Duodenal mucosa (tissue), 2 donors: ENCODE data around the gene PIP5K1B.

ENCODE experiments used
- H3K27ac ChIP-seq: one replicate; pipeline ENCODE4 v1.7.0; 2013; ENCODE audit warnings: low read depth, low read length
- H3K27me3 ChIP-seq, 2 donors: one replicate each; pipeline ENCODE4 v1.7.0; 2013; ENCODE audit warnings: low read length in 2 of 2, control low read depth in 1 of 2; ENCODE audit not compliant: insufficient read depth in 2 of 2, control insufficient read depth in 1 of 2
- H3K36me3 ChIP-seq, 2 donors: one replicate each; pipeline ENCODE4 v1.7.0; 2013; ENCODE audit warnings: low read length in 2 of 2, control low read depth in 1 of 2; ENCODE audit not compliant: insufficient read depth in 2 of 2, control insufficient read depth in 1 of 2
- H3K4me1 ChIP-seq, 2 donors: one replicate each; pipeline ENCODE4 v1.7.0; 2013; ENCODE audit warnings: low read length in 2 of 2, control low read depth in 1 of 2; ENCODE audit not compliant: insufficient read depth in 2 of 2, control insufficient read depth in 1 of 2
- H3K4me3 ChIP-seq, 2 donors: one replicate each; pipeline ENCODE4 v1.7.0; 2013; ENCODE audit warnings: low read length in 2 of 2, low read depth in 1 of 2
- H3K9ac ChIP-seq, 2 donors: one replicate each; pipeline ENCODE4 v1.7.0; 2013; ENCODE audit warnings: low read length in 2 of 2, low read depth in 1 of 2
- H3K9me3 ChIP-seq, 2 donors: one replicate each; pipeline ENCODE4 v1.7.0; 2013; ENCODE audit warnings: low read length in 2 of 2, control low read depth in 1 of 2; ENCODE audit not compliant: control insufficient read depth in 1 of 2

Gene PIP5K1B

DNA sequence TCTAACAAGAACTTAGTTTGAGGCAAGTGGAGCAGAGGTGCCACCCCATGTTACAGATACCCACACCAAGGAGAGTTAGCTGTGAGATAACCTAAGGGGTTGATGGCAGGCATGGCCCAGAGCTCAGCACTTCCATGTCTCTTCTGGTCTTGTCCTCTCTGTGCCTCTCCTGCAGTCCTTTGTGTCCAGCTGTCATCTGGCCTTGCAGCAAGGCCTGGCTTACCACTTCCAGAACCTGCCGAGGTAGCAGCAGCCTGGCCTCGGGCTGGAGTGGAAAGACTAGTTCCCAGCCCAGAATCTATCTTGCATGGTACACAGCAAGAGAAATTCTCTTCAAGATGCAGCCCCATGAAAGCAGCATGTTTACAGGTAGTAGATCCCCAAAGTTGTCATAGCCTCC is 41.5 kb downstream of the PIP5K1B start:
- Histone ChIP-seq H3K9ac (peak overlapping the region in 1 of 2 donors; percentile 4), H3K27me3 (no peaks in the 10 kb centered on the region), H3K4me3 (peak overlapping the region in 1 of 2 donors; percentile 17), H3K9me3 (no peaks in the 10 kb centered on the region), H3K4me1 (peaks cover 24 to 56% of the 10 kb centered on the region in 2 donors), H3K36me3 (peaks cover 0 to 15% of the 10 kb centered on the region in 2 donors), H3K27ac (peak overlapping the region; percentile 46)

DNA sequence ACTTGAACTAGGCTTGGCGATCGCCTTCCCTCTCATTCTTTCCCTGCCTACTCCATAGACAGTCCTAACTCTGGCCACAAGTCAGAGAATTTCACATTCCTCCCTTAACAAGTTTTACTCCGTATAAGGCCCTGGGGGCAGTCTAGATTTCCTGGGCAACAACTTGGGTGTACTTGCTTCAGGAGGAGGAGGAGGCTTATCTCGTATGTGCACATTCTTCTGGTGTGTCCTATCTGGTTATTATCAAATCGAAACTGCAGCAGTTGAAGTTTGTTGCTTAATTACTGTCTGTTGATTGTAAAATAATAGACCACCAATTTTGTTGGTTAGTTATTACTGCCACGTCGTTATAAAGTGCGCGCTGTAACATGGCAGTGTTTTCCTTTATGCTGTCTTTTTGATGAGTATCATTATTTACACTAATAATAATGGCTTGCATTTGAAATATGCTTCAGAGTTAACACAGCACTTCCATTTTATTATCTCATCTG is 42.0 kb downstream of the PIP5K1B start:
- Histone ChIP-seq H3K27me3 (no peaks in the 10 kb centered on the region), H3K9ac (peak overlapping the region in 1 of 2 donors; percentile 4), H3K9me3 (no peaks in the 10 kb centered on the region), H3K36me3 (peaks cover 0 to 15% of the 10 kb centered on the region in 2 donors), H3K27ac (peak overlapping the region; percentile 46), H3K4me3 (peak overlapping the region in 1 of 2 donors; percentile 17), H3K4me1 (peaks cover 22 to 50% of the 10 kb centered on the region in 2 donors)

DNA sequence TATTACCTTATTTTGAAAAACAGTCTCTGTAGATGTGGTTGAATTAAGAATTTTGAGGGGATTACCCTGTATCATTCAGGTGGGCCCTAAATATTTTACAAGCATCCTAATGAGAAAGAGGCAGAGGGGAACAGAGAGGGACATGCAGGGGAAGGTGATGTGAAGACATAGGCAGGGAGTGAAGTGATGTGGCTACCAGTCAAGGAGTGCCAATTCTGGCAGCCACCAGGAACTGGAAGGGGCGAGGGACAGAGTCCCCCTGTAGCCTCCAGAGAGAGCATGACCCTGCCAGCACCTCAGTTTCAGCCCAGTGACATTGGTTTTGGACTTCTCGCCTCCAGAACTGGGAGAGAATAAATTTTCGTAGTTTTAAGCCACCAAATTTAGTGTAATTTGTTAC is 44.1 kb downstream of the PIP5K1B start:
- Histone ChIP-seq H3K4me1 (peaks cover 22 to 46% of the 10 kb centered on the region in 2 donors), H3K36me3 (peaks cover 0 to 9% of the 10 kb centered on the region in 2 donors), H3K27me3 (no peaks in the 10 kb centered on the region), H3K9ac (no peak overlapping the region), H3K27ac (no peak overlapping the region), H3K4me3 (no peak overlapping the region), H3K9me3 (no peaks in the 10 kb centered on the region)

DNA sequence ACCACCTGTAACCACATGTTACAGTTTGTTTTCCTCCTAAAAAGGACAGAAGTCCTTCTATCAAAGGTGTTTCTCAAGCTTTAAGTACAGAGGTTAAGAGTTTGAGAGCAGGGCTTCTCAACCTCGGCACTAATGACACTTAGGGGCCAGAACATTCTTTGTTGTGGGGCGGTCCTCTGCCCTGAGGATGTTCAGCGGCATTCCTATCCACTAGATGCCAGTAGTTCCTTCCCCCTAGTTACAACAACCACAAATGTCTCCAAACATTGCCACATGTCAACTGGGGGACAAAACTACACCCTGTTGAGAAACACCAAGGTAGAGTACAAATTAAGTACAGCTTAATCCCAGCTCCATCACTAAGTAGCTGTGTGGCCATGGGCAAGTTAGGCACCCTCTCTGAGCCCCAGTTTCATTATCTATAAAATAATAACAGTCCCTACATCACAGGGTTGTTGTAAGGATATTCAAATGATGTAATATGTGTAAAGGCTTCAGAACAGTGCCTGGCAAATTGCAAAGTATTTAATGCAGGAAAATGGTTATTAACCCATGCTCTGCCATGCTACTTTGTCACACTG is 44.6 kb downstream of the PIP5K1B start:
- no peak overlapping the region for H3K9ac ChIP-seq
- H3K4me1 ChIP-seq: peaks cover 22 to 48% of the 10 kb centered on the region in 2 donors
- H3K36me3 ChIP-seq: peaks cover 0 to 8% of the 10 kb centered on the region in 2 donors
- no peaks in the 10 kb centered on the region for H3K9me3 ChIP-seq
- H3K4me3 ChIP-seq: no peak overlapping the region
- H3K27me3 ChIP-seq: no peaks in the 10 kb centered on the region
- H3K27ac ChIP-seq: no peak overlapping the region

DNA sequence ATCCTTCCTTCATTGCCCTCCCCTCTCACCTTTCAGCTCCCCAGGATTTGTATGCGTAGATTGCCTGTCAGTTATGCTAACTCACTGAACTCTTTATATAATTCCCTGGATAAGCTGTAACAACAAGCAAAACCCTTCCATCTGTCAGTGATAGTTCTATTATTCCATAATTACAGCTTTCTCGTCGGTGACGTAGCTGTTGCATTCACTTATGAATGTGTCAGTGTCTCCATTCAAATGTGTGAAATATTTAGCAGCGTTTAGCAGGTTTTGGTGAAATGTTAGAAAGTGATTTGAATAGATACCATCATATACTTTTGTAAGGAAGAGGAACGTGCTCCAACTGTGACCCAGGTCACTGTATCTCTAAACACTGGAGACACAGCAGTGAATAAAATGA is 45.2 kb downstream of the PIP5K1B start:
- Histone ChIP-seq H3K4me1 (peaks cover 22 to 48% of the 10 kb centered on the region in 2 donors), H3K36me3 (peaks cover 0 to 2% of the 10 kb centered on the region in 2 donors), H3K9ac (no peak overlapping the region), H3K4me3 (no peak overlapping the region), H3K27me3 (no peaks in the 10 kb centered on the region), H3K9me3 (no peaks in the 10 kb centered on the region), H3K27ac (no peak overlapping the region)

DNA sequence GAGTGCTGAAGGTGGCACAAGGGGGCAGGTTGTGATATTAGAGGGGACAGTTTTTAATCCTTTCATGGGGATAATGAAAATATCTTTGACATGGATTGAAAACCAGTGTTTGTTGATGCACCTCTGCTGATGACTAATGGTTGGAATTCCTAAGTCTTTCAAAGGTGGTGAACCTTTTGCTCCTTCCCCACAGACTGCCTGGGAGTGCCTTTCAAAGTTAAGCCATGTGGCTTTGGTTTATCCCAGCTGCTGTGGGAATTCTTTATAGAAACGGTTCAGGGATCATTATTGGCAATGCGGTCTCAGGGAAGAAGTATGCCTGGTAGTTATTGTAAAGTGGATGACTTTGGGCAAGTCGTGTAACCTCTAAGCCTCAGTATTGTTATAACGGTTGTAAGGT is 45.7 kb downstream of the PIP5K1B start:
- Histone ChIP-seq H3K9me3 (no peaks in the 10 kb centered on the region), H3K36me3 (no peaks in the 10 kb centered on the region), H3K4me3 (no peak overlapping the region), H3K27me3 (no peaks in the 10 kb centered on the region), H3K9ac (no peak overlapping the region), H3K27ac (no peak overlapping the region), H3K4me1 (peaks cover 22 to 53% of the 10 kb centered on the region in 2 donors)

DNA sequence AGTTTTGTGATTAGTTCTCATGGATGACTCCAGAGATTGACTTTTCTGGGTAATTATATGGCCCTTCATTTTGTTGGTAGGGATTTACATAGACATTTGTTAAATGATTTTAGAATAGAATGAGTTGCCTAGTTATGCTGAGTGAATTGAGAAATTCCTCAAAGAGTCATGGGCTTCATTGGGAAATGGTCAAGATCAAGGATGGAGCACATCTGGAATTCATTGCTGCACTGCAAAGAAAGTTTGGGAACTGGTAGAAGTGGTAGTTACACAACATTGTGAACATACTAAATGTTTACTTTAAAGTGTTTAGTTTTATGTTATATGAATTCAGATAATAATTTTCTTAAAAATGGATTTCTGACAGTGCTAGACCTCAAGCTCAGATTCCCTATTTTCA is 46.5 kb downstream of the PIP5K1B start:
- no peaks in the 10 kb centered on the region for H3K36me3 ChIP-seq
- no peak overlapping the region for H3K9ac ChIP-seq
- H3K27ac ChIP-seq: no peak overlapping the region
- no peaks in the 10 kb centered on the region for H3K27me3 ChIP-seq
- H3K9me3 ChIP-seq: no peaks in the 10 kb centered on the region
- peaks cover 18 to 50% of the 10 kb centered on the region in 2 donors for H3K4me1 ChIP-seq
- no peak overlapping the region for H3K4me3 ChIP-seq

DNA sequence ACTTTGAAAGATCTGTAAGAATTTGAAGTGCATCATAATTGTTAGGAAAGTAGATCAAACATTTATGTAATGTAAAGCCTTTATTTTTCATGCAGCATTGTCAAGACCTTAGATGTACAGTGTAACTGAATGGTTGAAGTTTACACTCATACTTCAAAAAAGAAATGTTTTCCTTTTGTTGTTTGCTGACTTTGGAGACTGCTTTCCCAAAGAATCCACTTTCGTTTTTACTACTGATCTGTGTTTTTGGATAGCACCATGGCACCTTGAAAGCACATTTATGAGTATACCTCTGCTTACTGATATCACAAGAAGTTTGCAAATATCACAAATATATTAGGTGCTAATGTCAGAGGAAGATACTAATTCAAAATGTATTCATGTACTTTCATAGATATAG is 50.0 kb downstream of the PIP5K1B start:
- Histone ChIP-seq H3K27me3 (no peaks in the 10 kb centered on the region), H3K9ac (peak overlapping the region in 1 of 2 donors; percentile 6), H3K9me3 (peaks cover 0 to 10% of the 10 kb centered on the region in 2 donors), H3K27ac (no peak overlapping the region), H3K4me3 (no peak overlapping the region), H3K4me1 (peaks cover 5 to 24% of the 10 kb centered on the region in 2 donors), H3K36me3 (no peaks in the 10 kb centered on the region)

DNA sequence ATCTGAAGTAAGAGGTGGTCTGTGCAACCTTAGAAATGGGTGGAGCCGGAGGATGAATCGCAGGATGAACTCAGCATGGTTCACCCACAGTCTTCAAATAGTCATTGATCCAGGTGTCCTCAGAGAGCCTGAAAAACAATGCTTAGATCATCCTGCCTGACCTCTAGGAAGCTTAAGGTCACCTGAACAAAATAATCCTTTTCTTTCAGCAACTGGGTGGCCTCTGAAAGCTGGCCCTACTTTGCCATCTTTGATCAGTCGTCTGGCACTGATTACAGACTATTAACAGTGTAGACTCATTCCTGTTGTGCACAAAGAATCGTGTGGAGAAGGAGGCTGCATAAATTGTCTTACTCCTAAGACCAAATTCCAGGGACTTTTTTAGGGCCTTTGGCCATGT is 50.7 kb downstream of the PIP5K1B start:
- peaks cover 0 to 10% of the 10 kb centered on the region in 2 donors for H3K9me3 ChIP-seq
- H3K36me3 ChIP-seq: no peaks in the 10 kb centered on the region
- H3K4me3 ChIP-seq: no peak overlapping the region
- peaks cover 2 to 17% of the 10 kb centered on the region in 2 donors for H3K4me1 ChIP-seq
- no peaks in the 10 kb centered on the region for H3K27me3 ChIP-seq
- no peak overlapping the region for H3K27ac ChIP-seq
- H3K9ac ChIP-seq: no peak overlapping the region

DNA sequence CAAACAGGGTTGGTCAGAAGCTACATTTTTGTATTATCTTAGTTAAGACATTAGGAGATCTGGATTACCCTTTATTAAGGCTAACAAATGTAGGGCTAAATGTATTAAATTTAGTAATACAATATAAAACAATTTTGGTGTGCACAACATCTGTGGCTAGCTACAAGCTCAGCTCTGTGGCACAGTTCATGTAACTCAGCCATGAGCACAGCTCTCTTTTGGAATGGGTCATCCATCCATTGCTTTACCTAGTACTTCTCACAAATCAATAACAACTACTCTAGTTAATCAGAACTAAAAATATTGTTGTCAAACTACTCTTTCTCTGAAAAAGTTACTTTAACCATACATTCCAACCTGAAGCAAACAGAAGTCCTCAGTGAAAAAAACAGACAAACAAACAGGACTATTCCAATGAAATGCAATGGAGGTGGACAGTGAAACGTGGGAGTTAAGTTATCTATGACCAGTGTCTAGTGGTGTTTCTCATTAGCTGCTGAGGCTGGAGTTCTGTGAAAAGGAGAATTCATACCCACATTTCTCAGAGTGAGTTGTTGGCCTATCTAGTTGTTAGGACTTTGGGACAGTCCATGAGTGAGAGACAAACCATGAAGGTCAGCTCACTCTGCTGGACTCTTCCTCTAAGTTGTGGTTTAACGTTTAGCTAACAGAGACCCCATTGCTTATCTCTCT is 55.1 kb downstream of the PIP5K1B start:
- Histone ChIP-seq H3K9ac (no peak overlapping the region), H3K36me3 (no peaks in the 10 kb centered on the region), H3K4me3 (no peak overlapping the region), H3K27ac (no peak overlapping the region), H3K9me3 (peaks cover 0 to 10% of the 10 kb centered on the region in 2 donors), H3K27me3 (no peaks in the 10 kb centered on the region), H3K4me1 (peaks cover 0 to 8% of the 10 kb centered on the region in 2 donors)
